NCI-H1436 treated with DMSO at 0.1 percent for 48 hours (cell line): ENCODE data around the gene PXDC1.

Experiments used
- DNase-seq: peaks from one replicate; lab custom pipeline; 2025; lab: John Stamatoyannopoulos, UW

Gene PXDC1

DNA sequence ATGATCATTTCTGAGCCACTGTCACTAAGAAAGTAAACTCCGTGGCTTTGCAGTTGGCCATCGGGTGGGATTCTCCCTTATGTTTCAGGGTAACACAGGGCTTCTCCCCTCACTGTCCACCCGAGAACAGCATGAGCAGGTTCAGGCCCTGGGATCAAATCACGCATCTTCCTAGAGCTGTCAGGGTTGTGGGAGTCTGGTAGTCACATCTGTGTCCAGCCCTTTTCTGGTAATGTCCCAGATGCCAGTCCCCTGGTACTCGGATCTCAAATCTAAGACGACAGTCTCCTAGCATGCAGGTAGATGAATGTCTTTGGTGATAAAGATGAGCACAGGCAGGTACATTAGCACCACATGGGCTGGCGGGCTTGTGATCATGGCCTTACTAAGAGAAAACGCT, 4.8 kb downstream of the PXDC1 start:
- DNase-seq, result no peak

- DNase-seq, result no peak
Measured at GRCh38 chr6:3746119-3746691, 5.3 kb downstream of the PXDC1 start.

- no peak for DNase-seq
Measured at GRCh38 chr6:3745566-3746118, 5.9 kb downstream of the PXDC1 start.

DNA sequence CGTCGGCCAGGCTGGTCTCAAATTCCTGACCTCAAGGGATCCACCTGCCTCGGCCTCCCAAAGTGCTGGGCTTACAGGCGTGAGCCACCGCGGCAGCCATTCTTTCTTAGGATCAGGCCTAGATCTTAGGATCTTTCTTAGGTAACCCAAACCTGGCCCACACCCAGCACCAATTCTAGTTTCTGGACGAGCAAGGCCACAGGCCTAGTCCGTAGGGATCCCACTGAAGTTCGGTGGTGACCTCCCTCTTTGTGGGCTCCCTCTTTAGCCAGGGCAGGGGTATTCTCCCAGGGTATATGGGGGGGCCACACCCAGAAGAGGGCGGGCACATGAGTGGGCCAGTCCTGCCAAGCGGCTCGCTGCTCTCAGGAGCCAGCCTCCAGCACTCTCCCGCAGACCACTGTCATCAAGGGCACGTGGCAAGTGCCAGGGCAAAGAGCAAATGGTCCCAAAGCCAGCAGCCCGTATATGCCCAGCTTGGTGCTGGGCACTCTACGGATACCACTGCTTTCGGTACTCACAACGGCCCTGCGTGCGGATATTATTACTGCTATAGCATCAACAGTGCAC, 6.5 kb downstream of the PXDC1 start:
- no peak for DNase-seq

GRCh38 chr6:3744211-3744900, 7.2 kb downstream of the PXDC1 start:
- no peak for DNase-seq

- no peak for DNase-seq
Measured at GRCh38 chr6:3743541-3743940, 8.0 kb downstream of the PXDC1 start.

DNA sequence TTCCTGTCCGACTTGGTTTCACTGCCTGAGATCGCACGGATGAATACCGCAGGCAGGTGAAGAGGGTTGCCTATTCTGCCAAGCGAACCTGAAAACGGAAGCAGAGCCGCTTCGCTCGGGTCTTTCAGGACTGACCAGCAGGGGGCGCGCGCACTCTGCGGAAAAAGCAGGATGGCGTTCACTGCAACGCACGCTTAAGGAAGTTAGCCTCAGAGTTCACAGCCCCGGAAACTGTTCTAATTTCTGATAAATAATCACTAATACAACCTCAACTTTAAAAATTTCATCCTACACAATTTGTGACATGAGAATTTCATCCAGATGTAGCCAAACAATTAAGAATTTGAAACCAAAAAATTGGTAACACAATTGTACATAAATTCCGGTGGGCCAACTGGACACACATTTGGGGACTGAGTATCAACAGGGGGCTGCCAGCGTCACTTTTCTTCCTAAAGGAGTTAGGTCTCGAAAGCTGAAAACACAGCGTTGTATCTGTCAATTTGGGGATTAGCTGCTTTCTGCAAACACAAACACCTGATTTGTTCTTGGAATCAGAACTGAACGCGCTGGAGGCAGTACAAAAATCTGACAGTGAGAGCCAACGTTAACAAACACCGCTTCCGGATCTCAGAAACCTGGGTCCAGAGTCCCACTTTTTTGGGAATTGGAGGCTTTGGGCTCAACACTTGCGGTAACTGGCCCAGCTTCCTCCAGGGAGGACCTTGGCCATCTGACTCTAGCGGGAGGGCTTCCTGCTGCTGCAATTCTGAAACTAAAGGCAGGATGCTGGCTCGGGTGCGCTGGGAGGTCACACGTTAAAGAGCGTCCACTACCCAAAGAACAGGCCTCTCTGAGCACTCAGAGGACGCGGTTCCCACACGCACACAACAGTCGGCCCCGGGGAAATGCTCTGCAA, 8.8 kb downstream of the PXDC1 start:
- DNase-seq, result no peak

- DNase-seq, result no peak
Measured at GRCh38 chr6:3742076-3742425, 9.5 kb downstream of the PXDC1 start.

GRCh38 chr6:3741477-3741871, 10.0 kb downstream of the PXDC1 start:
- DNase-seq, result no peak

DNA sequence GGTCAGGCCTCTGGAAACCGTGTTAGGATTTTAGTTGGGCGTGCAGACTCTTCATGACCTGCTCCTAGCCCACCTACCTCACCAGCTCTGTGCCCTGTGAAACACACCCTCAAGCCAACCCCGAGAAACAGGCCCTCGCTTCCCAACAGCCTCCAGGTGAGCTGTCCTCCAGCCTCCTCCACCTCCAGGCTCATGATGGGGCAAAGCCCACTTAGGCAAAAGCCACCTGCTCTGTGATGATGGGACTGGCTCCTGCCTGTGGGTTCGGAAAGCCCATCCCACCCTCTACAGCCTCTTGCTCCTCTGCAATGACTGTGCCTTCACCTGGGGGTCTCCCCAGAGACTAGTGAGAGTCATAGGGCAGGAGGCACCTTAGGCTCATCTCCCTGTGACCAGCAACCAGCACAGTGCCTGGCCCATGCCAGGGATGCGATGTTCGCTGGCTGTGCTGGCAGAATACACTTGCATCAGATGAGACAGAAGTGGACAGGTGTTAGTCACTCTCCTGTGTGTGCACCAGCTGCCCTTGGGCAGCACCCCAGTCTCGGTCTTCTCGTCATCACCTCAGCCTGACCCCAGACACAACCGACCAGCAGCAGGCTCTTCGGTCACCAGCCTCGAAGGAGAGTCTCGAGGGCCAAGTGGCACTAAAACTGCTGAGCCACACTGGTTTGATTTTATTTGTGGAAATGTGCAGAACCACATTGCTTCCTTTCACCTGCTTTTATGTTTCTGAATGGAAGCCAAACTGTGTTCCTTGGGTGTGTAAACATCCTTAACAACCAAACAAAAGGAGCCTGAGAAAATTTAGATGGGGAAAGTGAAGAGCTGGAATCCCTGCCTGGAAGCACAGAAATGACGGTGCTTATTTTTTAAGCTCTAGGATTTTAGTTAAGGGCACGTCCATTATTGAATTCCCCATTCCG, 10.7 kb downstream of the PXDC1 start:
- no peak for DNase-seq

GRCh38 chr6:3739311-3739897, 12.1 kb downstream of the PXDC1 start:
- no peak for DNase-seq

- DNase-seq, result no peak
Measured at GRCh38 chr6:3738381-3739131, 13.0 kb downstream of the PXDC1 start.

DNA sequence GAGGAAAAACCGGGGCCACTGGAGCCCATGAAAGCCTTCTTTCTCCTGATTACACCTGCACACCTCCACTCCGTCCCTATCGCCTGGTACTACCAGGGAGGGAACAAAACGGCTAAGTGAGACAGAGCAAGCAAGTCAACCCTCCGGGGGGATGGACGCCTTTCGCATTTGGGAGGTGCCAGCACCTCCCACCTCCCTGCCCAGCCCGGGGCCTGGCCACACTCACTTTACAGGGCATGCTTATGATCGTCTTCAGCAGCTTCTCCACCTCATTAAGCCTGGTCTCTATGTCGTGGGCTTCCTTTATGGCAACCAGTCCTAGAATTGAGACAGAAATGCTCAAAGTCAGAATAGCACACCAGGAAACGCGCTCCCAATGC, 13.7 kb downstream of the PXDC1 start:
- no peak for DNase-seq

DNA sequence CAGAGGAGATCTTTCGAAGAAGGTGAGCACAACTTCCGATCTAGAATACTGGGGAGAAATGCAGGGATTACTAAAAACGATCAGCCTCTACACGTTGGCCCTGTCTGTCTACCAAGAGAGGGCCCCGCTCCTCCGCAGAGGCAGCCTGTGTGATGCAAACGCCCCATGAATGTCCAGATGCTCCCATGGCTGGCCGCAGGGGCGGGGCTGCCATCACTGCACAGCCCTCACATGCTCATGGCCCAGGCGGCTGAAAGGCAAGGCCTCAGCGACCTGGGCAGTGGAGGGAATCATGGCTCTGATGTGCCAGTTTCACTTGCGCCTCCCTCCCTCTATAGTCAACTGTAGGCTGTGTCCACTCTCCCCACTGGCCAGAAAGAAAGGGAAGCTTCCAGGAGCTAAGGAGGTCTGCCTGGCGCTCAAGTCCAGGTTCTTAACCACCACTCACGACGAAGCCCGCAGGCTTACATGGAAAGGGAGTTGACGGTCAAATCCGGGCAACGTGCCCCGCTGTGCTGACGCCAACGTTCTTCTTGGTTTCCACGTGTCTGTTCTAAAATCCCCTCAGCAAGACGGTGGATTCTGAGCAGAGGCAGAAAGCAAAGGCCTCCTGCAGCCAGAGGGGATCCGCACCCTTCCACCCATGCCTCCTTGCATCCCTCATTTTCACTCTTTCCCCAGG, 14.2 kb downstream of the PXDC1 start:
- DNase-seq, result no peak

- no peak for DNase-seq
Measured at GRCh38 chr6:3735029-3735605, 16.4 kb downstream of the PXDC1 start.

DNA sequence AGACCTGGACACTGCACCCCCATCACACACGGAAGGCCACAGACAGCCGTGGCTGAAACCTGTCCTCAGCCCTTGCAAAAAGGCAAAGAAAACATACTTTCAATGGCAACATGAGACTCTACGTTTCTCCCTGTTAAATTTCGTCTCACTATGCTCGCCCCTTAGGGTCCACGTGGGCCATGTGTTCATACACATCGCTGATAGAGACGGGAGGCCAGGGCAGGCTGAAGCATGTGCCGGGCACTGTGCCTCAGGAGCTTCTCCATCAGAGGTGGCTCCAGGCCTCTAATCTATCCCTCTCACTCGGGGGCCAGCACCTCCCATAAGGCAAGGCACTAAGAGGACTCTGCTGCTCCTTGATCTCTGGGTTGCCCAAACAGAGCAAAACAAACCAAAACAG, 17.5 kb downstream of the PXDC1 start:
- DNase-seq, result no peak

GRCh38 chr6:3733321-3733925, 18.1 kb downstream of the PXDC1 start:
- DNase-seq, result no peak

GRCh38 chr6:3732345-3733141, 19.0 kb downstream of the PXDC1 start:
- DNase-seq, result peak; percentile 20
